ENCODE results near the gene TRPC4AP.

TRPC4AP gene

GRCh38 chr20:35059612-35060011, 33.0 kb downstream of the TRPC4AP start:
- no peak for DNase-seq (ENCODE audit: low read depth, low spot score)

DNA sequence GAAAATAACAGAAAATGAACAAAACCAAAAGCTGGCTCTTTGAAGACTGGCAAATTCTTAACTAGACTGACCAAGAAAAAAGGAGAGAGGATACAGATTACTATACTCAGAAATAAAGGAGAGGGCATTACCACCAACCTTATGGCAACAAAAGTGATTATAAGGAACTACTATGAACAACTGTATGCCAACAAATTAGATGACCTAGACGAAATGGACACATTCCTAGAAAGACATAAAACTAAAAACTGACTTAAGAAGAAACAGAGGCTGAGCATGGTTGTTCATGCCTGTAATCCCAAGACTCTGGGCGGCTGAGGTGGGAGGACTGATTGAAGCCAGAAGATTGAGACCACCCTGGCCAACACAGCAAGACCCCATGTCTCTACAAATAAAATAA, 33.5 kb downstream of the TRPC4AP start:
- no peak for DNase-seq (ENCODE audit: low read depth, low spot score)

DNA sequence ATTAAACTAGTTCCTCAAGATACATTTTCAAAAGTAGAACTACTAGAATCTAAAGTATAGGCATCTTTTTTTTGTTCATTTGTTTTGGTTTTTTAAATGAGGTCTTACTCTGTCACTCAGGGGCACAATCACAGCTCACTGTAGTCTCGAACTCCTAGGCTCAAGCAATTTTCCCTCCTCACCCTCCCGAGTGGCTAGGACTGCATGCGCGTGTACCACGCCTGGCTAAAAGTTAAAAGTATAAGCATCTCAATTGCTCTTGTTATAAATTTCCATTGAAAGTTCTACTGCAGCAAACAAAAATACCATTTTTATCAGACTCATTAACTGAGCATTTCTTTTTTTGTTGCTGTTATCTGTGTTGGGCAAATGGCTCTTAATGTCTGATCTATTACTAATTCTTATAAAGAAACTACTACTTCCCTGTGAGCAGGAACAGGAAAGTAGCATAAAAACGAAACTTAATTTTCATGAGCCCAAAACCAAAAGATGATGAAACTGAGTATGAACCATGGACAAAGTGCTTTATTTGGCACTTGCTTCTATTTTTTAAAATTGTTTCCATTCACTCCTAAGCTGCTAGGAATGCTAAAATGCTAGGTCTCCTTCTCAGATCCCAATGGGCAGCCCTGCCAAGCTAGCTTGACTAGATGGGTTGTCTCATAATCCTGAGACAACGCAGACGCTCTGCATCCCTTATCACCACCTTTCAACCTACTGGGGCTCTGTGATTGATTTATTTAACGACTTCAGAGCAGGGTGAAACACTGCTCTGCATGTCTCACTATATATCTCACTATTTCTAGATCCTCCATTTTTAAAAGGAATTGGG, 36.9 kb downstream of the TRPC4AP start:
- no peak for DNase-seq (ENCODE audit: low read depth, low spot score)

DNA sequence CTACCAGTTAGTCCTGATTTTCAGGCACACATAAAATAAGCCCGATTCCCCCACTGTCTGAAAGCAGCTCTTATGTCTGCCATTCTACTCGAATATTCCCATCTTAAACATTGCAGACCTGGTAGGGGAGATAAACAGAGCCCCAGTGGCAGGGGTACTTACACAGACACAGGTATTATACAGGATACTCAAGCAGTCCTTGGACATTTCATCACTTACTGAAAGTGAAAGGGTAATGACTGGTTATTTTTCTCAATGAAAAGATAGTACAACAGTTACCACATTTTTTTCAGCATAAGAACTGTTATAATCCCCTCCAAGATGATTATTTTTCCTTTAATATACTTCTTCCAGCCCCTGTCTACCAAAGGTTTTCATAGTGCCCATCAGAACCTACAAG, 37.8 kb downstream of the TRPC4AP start:
- no peak for DNase-seq (ENCODE audit: low read depth, low spot score)

DNA sequence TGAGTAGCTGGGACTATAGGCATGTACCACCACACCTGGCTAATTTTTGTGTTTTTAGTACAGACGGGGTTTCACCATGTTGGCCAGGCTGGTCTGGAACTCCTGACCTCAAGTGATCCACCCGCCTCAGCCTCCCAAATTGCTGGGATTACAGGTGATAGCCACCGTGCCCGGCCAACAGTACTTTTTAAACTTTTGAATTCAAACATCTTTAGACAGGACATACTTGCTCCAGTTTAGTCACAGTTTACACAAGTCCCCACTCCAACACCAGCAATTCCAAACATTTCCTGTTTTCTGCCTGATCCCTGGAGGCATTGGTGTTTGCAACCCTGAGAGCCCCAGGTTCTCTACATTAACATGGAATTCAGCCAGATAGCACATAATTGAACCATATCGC, 40.0 kb downstream of the TRPC4AP start:
- peak; percentile 37 for DNase-seq (ENCODE audit: low read depth, low spot score)

DNA sequence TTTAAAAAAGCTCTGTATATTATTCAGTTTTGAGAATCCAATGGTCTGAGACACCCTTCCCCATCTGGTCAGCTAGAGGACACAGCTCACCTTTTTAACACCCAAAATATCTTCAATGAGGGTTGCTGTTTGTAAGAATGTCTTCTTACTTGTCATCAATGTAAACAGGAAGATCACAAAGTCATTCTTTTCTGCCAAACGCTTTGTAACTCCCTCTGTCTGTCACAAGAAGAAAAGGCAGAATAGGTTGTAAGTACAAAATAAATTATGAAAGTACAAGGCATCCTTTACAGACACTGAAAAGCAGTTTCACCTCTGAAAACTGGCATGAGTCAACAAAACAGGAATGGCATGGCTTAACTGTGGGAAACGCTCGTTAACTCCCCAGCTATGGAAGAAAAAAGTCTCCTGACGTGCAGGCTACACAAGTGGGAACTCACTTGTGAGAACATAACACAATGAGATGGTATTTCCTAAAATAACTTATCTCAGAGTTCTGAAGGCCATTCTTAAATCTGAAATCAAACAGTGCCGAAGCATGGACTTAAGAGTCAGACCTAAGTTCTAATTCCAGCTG, 42.7 kb downstream of the TRPC4AP start:
- peak; percentile 74 for DNase-seq (ENCODE audit: low read depth, low spot score)

DNA sequence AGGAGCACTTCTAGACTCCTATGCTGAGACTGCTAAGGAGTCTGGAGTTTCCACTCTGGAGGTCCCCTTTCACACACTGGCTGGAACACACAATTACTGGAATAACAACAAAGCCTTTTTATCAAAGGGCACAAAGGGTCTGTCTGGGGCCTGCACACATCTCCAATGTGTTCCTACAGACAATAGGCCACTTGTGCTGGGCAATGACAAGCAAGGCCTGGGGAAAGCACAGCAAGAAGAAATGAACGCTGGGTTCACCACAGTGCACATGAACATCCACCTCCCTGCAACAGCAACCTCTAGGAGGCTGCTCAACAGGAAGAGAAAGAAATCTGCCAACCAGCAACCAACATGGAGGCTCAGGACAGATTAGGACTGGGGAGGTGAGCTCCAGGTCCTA, 43.9 kb downstream of the TRPC4AP start:
- peak; percentile 6 for DNase-seq (ENCODE audit: low read depth, low spot score)

- DNase-seq (ENCODE audit: low read depth, low spot score) = no peak
Observed at GRCh38 chr20:35042268-35042667, 50.3 kb downstream of the TRPC4AP start.

DNA sequence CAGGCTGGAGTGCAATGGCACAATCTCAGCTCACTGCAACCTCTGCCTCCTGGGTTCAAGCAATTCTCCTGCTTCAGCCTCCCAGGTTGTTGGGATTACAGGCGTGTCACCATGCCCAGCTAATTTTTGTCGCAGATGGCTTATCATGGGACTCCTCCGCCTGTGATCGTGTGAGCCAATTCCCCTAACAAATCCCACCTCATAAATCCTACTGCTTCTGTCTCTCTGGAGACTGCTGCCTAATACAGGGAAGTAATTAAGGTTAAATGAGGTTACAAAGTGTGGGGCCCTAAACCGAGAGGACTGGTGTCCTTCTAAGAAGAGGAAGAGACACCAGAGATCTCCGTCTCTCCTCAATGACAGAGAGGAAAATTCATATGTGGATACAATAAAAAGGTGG, 52.0 kb downstream of the TRPC4AP start:
- no peak for DNase-seq (ENCODE audit: low read depth, low spot score)

- no peak for DNase-seq (ENCODE audit: low read depth, low spot score)
Observed at GRCh38 chr20:35039846-35040489, 52.6 kb downstream of the TRPC4AP start.

DNA sequence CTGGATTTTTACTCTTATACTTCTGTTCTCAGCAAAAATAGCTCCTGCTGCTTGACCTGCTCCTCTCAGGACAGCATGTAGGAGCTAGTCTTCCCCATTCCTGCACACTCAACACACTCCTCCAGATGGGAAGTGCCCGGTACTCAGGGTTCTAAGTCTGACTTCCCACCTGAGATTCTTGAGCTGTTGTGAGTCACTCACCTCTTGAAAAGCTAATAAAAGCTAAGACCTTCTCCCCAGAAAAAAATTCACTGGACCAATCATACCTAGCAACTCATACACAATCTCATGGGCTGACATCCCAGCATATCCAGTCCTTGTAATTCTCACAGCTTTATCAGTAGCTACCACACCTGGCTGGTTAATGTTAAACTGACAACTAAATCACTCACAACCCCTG, 53.5 kb downstream of the TRPC4AP start:
- DNase-seq (ENCODE audit: low read depth, low spot score) = no peak

GRCh38 chr20:35034145-35034544, 58.5 kb downstream of the TRPC4AP start:
- DNase-seq (ENCODE audit: low read depth, low spot score) = no peak

DNA sequence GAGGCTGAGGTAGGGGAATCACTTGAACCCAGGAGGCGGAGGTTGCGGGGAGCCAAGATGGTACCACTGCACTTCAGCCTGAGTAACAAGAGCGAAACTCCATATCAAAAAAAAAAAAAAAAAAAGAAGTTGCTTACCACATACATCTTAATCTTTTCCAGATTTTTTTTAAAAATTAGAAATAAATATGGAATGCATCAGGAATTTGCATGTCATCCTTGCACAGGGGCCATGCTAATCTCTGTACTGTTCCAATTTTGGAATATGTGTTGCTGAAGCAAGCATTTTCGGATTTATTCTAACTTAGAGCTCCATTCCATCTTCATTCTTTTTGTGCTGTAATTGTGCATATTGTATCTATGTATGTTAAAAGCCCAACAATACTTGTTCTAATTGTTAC, 62.5 kb downstream of the TRPC4AP start:
- no peak for DNase-seq (ENCODE audit: low read depth, low spot score)

DNA sequence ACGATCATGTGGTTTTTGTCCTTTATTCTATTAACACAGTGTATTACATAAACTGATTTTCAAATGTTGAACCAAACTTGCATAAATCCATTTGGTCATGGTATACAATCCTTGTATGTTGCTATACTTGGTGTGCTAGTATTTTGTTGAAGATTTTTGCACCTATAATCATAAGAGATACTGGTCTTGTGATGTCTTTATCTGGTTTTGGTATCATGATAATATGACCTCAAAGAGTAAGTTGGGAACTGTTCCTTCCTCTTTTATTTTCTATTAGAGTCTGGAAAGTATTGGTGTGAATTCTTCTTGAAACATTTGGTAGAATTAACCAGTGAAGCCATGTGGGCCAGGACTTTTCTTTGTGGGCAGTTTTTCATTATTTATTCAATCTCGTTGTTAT, 65.3 kb downstream of the TRPC4AP start:
- no peak for DNase-seq (ENCODE audit: low read depth, low spot score)

DNA sequence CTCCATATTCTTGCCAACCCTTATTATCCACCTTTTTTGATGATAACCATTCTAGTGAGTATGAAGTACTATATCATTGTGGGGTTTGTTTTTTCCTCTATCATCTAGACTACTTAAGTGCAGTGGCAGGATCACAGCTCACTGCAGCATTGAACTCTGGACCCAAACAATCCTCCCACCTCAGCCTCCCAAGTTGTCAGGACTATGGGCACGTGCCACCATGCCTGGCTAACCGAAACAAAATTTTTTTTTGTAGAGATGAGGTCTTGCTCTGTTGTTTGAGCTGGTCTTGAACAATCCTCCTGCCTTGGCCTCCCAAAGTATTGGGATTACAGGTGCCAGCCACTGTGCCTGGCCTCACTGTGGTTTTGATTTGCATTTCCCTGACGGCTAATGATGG, 67.5 kb downstream of the TRPC4AP start:
- DNase-seq (ENCODE audit: low read depth, low spot score) = no peak

- no peak for DNase-seq (ENCODE audit: low read depth, low spot score)
Observed at GRCh38 chr20:35023624-35024023, 69.0 kb downstream of the TRPC4AP start.

DNA sequence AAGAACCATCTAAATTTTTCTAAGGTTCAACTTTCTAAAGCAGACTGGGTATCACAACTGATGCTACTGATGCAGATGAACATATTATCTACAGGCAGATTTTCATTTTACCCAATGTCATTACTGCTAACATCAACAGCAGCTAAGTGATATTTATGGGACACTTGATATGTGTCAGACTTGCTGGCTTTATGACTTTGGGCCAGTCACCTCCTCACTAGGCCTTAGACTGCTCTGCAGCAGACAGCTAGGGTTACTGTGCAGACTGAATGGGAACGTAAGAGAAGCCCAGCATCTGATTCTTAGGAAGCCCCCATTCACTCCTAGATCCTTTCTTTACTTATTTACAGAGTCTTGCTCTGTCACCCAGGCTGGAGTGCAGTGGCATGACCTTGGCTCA, 70.8 kb downstream of the TRPC4AP start:
- no peak for DNase-seq (ENCODE audit: low read depth, low spot score)

GRCh38 chr20:35021063-35021462, 71.5 kb downstream of the TRPC4AP start:
- DNase-seq (ENCODE audit: low read depth, low spot score) = peak; percentile 63

DNA sequence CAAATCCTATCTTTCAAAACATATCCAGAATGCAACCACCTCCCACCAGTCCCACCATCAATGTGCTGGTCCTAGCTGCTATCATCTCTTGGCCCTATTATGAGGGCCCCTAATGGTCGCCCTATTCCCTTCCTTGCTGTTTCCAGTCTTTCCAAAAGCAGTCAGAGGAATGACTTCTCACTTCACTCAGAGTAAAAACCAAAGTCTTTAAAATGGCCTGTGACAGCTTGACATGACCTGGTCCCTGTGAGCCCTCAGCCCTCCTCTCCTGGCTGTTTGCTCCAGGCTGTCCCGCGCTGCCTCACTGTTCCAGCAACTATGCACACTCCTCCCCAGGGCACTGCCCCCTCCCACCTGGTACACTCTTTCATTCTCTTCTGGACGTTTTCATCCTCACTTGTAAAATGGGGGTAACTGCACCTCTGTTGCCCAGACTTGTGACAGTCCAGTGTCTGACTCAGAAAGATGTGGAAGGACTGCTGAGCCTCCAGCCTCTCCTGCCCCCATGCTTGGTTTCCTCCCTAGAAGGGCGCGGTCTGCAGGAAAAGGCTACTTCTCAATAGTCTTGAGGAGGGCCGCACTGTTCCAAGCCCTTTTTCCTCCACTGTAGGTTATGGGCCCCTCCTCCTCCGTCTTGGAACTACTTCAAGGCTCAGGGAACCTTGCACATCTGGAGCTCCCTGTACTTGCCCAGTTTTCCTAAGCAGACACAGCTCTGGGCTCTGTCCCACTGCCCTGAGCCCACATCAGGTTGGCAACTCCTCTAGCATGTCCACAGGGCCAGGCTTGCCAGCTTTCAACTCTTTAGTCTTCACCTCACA, 72.3 kb downstream of the TRPC4AP start:
- no peak for DNase-seq (ENCODE audit: low read depth, low spot score)

DNA sequence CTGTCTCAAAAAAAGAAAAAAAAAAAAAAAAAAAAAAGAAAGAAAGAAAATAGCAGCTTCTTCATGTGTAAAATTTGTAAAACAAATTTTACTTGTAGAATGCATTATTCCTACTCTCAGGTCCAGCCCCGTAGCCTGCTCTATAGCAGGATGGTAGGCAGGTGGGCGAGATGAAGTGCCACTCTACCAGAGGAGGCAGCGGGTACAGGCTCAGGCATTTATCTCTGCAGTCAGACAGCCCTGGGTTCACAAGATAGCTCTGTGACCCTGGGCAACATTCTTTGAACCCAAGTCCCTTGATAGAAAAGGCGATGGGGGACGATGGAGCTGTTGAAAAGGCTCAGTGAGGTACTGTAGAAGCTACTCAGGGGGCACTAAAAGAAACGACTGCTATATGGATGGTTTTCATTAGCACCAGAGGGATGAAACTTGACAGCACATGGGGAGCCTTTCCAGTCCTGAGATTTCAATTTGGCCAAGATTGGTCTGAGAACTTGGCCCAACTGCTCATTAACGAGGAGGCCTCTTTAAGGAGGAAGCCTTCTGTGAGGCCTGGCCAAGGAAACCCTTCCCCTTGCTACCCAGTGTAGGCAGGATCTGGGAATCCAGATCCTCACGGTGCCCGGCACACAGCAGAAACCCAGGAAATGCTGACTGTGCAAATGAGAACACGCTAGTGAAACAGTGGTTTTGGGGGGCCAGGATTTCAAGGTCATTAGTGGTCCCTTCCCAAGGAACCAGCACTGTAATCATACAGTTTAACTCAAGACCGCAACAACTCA, 73.8 kb downstream of the TRPC4AP start:
- no peak for DNase-seq (ENCODE audit: low read depth, low spot score)

DNA sequence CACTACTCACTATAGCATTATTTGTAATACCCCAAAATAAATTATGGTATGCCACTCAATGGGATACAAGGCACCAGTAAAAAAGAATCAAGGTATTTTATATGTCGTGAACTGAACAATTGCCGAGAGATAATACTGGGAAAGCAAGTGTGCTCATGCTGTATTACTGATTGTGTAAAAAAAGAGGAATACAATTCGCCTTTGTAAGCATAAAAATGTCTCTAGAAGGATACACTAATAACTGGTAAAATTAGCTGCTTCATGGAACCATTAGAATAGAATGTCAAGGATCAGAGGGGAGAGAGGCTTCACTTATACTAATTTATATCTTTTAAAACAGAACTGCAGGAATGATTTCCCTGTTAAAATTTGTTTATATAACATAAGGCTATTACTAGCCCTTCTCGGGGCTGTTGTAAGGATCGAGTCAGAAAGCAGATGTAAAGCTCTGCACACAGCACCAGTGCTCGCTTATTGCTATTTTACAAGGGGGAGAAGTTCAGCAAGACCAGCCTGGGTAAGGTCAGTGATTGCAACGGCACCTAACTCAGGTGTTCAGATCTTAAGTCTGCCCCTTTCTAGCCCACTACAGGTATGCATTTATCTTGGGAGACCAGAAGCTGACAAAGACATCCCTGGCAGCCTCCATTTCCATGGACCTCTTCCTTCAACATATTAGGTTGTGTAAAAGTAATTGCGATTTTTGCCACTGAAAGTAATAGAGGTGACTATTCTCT, 75.3 kb downstream of the TRPC4AP start:
- no peak for DNase-seq (ENCODE audit: low read depth, low spot score)

Measured in astrocyte of the hippocampus (primary cell).